Astrocyte of the spinal cord (primary cell): ENCODE data around the gene RXFP4.
"Not testable (repeated sequence)": the region's sequence is repeated elsewhere in the genome, so short reads cannot be mapped to it uniquely, and the experiment has no call there.

ENCODE experiments used
- DNase-seq: peaks from one replicate; pipeline ENCODE4 v3.0.0; 2011; ENCODE audit warnings: low read depth, low spot score
- H3K4me3 ChIP-seq: 2 replicates; pipeline ENCODE4 v1.5.1; 2011; ENCODE audit warnings: low read depth, mild to moderate bottlenecking, low read length, moderate library complexity
- CTCF ChIP-seq: IDR thresholded peaks from 2 replicates; pipeline ENCODE4 v1.5.1; 2012; ENCODE audit warnings: low read depth, mild to moderate bottlenecking, low read length, inconsistent platforms
- in situ Hi-C: cut with HindIII; loops from 2 replicates; pipeline ENCODE4 v1.10.0; 2017; ENCODE audit warnings: low sequenced_read_pairs

RXFP4 gene

GRCh38 chr1:155929057-155929456 is 12.4 kb upstream of the RXFP4 start:
- no peak for TF ChIP-seq CTCF
- no peak for DNase-seq
- in situ Hi-C loops = no loop called here

DNA sequence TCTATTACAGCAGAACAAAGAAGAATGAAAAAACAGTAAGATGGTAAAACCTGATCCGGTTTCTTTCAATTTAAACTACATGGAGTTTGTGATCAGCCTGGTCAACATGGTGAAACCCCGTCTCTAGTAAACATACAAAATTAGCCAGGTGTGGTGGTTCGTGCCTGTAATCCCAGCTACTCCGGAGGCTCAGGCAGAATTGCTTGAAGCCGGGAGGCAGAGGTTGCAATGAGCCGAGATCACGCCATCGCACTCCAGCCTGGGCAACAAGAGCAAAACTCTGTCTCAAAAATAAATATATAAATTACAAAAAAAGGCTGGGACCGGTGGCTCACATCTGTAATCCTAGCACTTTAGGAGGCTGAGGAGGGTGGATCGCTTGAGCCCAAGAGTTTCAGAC is 10.7 kb upstream of the RXFP4 start:
- in situ Hi-C loops, DNase-seq, H3K4me3 ChIP-seq: not testable (repeated sequence)

More at GRCh38 chr1:155929057-155929456, 12.4 kb upstream of the RXFP4 start:
- H3K4me3 ChIP-seq = no peak overlapping the region

- TF ChIP-seq CTCF = no peak
- DNase-seq = no peak
- no peak overlapping the region for H3K4me3 ChIP-seq
- in situ Hi-C loops = no loop called here
These were observed 10.0 kb upstream of the RXFP4 start for GRCh38 chr1:155931332-155932038.

- no peak overlapping the region for H3K4me3 ChIP-seq
- TF ChIP-seq CTCF = no peak
- in situ Hi-C loops = no loop called here
- no peak for DNase-seq
These were observed 9.4 kb upstream of the RXFP4 start for GRCh38 chr1:155932081-155932480.

DNA sequence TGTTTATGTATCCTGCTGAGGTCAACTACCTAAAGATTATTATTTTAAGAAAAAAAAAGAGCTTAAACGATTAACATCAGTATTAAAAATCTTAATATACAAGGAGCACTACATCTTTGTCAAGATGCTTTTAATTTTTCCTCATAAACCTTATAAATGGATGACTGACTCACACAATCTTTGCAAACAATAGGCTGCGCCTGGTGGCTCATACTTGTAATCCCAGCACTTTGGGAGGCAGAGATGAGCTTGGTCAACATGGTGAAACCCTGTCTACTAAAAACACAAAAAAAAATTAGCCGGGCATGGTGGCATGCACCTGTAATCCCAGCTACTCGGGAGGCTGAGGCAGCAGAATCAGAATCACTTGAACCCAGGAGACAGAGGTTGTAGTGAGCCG is 9.0 kb upstream of the RXFP4 start:
- in situ Hi-C loops = no loop called here
- no peak overlapping the region for H3K4me3 ChIP-seq
- DNase-seq = no peak
- no peak for TF ChIP-seq CTCF

GRCh38 chr1:155933591-155934096 is 7.8 kb upstream of the RXFP4 start:
- no peak for DNase-seq
- TF ChIP-seq CTCF = no peak
- in situ Hi-C loops = no loop called here
- peak overlapping the region; percentile 98 for H3K4me3 ChIP-seq

- in situ Hi-C loops = no loop called here
- peak; percentile 99 for DNase-seq
- H3K4me3 ChIP-seq = peak within 1 kb of the TSS; percentile 98
- TF ChIP-seq CTCF = no peak
These were observed 7.1 kb upstream of the RXFP4 start, which contains the start of gene KHDC4 for GRCh38 chr1:155934097-155934935. KHDC4 (minus strand) TSS chr1:155934413; CDS start chr1:155934373, 40 bp downstream.
